Left ventricle myocardium inferior (tissue), 1 donor: Measurements from ENCODE around the gene CXCR5. TPM values are rescaled to one million over a fixed set of nuclear protein-coding genes. Genes with fewer than 3 reads are reported as not detected.
A peak's percentile ranks its signal among the peaks of the same experiment; 100 is the strongest.

Experiments
- DNase-seq: peaks from one replicate; pipeline ENCODE4 v3.0.0-alpha.2; 2020
- H3K27ac ChIP-seq: fragments of 200-600 bp; replicated peaks from 2 replicates; pipeline ENCODE4 v1.8.0; 2021
- H3K27me3 ChIP-seq: fragments of 200-600 bp; 2 replicates; pipeline ENCODE4 v1.8.0; 2021; ENCODE audit warnings: low read depth
- H3K36me3 ChIP-seq: fragments of 200-600 bp; 2 replicates; pipeline ENCODE4 v1.8.0; 2021
- H3K4me1 ChIP-seq: fragments of 200-600 bp; 2 replicates; pipeline ENCODE4 v1.8.0; 2021
- H3K4me3 ChIP-seq: fragments of 200-600 bp; 2 replicates; pipeline ENCODE4 v1.8.0; 2021; ENCODE audit warnings: mild to moderate bottlenecking, moderate library complexity
- H3K9me3 ChIP-seq: fragments of 200-600 bp; replicated peaks from 2 replicates; pipeline ENCODE4 v1.8.0; 2021
- intact Hi-C: fragments of 100-400 bp; cut with micrococcal nuclease; formaldehyde crosslinking; loops from one replicate; pipeline ENCODE4 v1.11.0; 2022
- total RNA-seq: library from RNA; stranded (reverse); fragmentation: NEBNext Ultra II Directional; extraction: Animal tissue kit (Norgen Biotek cat#: 25700); gene quantifications from one replicate; pipeline ENCODE4 v1.2.1, GENCODE V29; 2021
- TF ChIP-seq, protein P1 (sequence below): fragments of 200-600 bp; IDR thresholded peaks from 2 replicates; pipeline ENCODE4 v1.8.0; 2021; ENCODE audit warnings: antibody characterized with exemption, mild to moderate bottlenecking, borderline replicate concordance
- donor health status: DM: no; HTN: yes; CAD: no; lungs with severe emphysema.

CXCR5 gene
- total RNA-seq, 1 donor from 2014 or later, result not detected

DNA sequence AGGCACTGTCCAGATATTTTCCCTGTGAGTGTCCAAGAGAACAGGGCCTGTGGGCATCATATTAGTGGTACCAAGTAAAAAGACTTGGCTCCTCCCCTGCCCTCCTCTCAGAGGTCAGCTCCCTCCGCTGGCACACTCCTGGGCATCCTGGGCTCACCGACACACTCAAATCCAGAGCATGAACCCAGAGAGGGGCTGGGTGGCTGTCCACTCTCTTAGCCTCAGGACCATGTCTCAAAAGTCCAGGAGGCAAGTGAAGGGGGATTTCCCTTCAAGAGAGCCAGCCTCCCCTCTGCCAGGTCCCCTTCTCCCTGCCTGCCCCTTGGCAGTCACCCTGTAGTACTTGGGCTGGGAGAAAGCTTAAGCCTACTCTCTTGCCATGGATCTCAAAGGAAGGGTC is 31.7 kb downstream of the CXCR5 start:
- Histone ChIP-seq H3K4me1 (peaks cover 98% of the 10 kb centered on the region), H3K36me3 (no peaks in the 10 kb centered on the region), H3K9me3 (no peaks in the 10 kb centered on the region), H3K4me3 (peak overlapping the region; percentile 99), H3K27ac (peak overlapping the region; percentile 96), H3K27me3 (no peaks in the 10 kb centered on the region)
- TF ChIP-seq, protein P1, sequence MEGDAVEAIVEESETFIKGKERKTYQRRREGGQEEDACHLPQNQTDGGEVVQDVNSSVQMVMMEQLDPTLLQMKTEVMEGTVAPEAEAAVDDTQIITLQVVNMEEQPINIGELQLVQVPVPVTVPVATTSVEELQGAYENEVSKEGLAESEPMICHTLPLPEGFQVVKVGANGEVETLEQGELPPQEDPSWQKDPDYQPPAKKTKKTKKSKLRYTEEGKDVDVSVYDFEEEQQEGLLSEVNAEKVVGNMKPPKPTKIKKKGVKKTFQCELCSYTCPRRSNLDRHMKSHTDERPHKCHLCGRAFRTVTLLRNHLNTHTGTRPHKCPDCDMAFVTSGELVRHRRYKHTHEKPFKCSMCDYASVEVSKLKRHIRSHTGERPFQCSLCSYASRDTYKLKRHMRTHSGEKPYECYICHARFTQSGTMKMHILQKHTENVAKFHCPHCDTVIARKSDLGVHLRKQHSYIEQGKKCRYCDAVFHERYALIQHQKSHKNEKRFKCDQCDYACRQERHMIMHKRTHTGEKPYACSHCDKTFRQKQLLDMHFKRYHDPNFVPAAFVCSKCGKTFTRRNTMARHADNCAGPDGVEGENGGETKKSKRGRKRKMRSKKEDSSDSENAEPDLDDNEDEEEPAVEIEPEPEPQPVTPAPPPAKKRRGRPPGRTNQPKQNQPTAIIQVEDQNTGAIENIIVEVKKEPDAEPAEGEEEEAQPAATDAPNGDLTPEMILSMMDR, result no peak
- DNase-seq, result no peak
- intact Hi-C loops, result no loop called here

DNA sequence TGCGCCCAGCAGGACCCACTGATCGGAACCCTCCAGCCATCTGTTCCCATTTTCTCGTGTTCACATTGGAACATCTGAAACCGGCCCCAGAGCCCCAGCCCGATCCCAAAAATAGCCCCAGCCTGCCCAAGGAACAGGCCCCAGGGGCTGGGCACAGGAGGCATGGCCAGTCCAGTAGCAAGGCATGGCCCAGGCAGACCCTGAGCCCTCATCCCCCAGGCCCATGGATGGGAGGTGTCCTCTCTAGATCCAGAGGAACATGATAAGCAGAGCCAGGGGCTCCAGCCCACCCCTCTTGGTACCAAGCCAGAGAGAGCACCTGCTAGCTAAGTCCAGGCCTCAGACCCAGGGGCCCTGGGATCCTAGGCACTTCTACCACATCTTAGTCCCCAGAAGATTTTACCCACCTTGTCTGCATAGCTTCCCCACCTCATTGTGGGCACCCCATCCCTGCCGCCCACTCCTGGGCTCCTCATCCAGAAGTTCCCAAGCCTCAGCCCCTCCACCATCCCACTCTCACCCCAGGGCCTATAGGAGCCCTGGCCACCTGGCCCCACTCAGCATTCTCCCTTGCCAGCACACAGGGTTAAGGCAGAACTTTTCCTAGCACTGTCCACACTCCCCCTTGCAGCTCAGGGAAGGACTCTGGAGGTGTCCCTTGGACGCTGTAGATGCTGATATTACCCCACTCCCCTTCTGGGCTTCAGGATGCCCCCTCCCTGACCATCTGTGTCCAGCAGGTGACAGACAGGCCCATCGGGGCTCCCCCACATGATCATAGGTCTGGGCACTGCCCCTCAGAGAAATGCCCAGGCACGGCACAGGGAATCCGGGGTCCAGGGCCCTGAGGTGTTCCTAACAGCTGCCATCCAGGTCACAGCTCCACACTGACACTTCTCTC is 32.5 kb downstream of the CXCR5 start:
- Histone ChIP-seq H3K4me1 (peaks cover 98% of the 10 kb centered on the region), H3K36me3 (no peaks in the 10 kb centered on the region), H3K27me3 (no peaks in the 10 kb centered on the region), H3K9me3 (no peaks in the 10 kb centered on the region), H3K27ac (peak overlapping the region; percentile 96), H3K4me3 (peak overlapping the region; percentile 99)
- TF ChIP-seq, protein P1, result no peak
- no peak for DNase-seq
- intact Hi-C loops, result no loop called here

DNA sequence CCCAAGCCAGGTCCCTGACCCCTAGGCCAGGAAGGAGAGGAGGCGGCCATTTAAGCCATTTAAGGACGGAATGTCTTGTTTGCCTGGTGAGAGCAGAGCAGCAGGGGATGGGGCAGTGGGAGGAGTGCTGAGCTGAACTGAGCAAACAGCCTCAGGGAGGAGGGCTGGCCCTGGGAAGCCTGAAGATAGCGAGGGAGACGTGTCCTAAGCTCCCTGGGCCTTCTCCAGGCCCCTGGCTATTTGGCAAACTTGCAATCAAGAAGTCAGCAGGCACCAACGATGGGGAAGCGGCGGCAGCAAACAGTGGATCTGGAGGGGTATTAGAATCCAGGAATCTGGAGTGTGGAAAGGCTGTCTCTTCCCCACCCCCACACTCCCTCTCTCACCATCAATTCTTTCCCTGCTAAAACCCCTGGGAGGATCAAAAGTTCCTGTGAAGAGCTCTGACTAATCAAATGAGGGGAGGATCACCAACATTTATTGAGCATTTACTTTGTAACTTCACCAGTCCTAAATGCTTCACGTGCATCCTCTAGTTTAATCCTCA is 33.2 kb downstream of the CXCR5 start:
- Histone ChIP-seq H3K9me3 (no peaks in the 10 kb centered on the region), H3K27ac (peak overlapping the region; percentile 96), H3K4me3 (peak overlapping the region; percentile 99), H3K27me3 (no peaks in the 10 kb centered on the region), H3K36me3 (no peaks in the 10 kb centered on the region), H3K4me1 (peaks cover 98% of the 10 kb centered on the region)
- intact Hi-C loops, result no loop called here
- TF ChIP-seq, protein P1, result no peak
- DNase-seq, result peak; percentile 75

GRCh38 chr11:118917481-118918127 is 33.9 kb downstream of the CXCR5 start:
- Histone ChIP-seq H3K27ac (peak overlapping the region; percentile 96), H3K4me1 (peaks cover 98% of the 10 kb centered on the region), H3K4me3 (peak overlapping the region; percentile 99), H3K36me3 (no peaks in the 10 kb centered on the region), H3K27me3 (no peaks in the 10 kb centered on the region), H3K9me3 (no peaks in the 10 kb centered on the region)
- intact Hi-C loops, result no loop called here
- TF ChIP-seq, protein P1, result no peak
- peak; percentile 68 for DNase-seq

- DNase-seq, result peak; percentile 72
- peak overlapping the region; percentile 99 for H3K4me3 ChIP-seq
- intact Hi-C loops, result no loop called here
- peaks cover 98% of the 10 kb centered on the region for H3K4me1 ChIP-seq
- H3K27ac ChIP-seq, result peak overlapping the region; percentile 96
- H3K36me3 ChIP-seq, result no peaks in the 10 kb centered on the region
- TF ChIP-seq, protein P1, result no peak
- H3K27me3 ChIP-seq, result no peaks in the 10 kb centered on the region
- no peaks in the 10 kb centered on the region for H3K9me3 ChIP-seq
These were observed 34.5 kb downstream of the CXCR5 start for GRCh38 chr11:118918128-118918685.
